IMR-90 (cell line): ENCODE results near the gene PRKG2. TPM values are rescaled to one million over a fixed set of nuclear protein-coding genes. Genes with fewer than 3 reads are reported as not detected.

Source experiments
- ATAC-seq: fragments of 200-7000 bp; cut with Tn5 transposase; 2 replicates; pipeline ENCODE4 v1.9.1; 2020; ENCODE audit warnings: low read depth, mild to moderate bottlenecking, moderate library complexity
- BruUV-seq: library from RNA; stranded (reverse); fragments of 400-500 nt; replicated peaks from 2 replicates; lab custom pipeline; 2021; lab: Mats Ljungman, UMichigan
- CTCF ChIA-PET: fragments of 300-600 bp; formaldehyde crosslinking; extraction: SDS; loops from one replicate; lab custom pipeline; 2021; ENCODE audit warnings: antibody characterized with exemption; lab: Yijun Ruan, JAX
- POLR2A ChIA-PET: fragments of 300-600 bp; sonication (Branson Sonifier 250); formaldehyde crosslinking; loops from one replicate; lab custom pipeline; 2022; ENCODE audit warnings: antibody characterized with exemption; ENCODE audit not compliant: unreplicated experiment; lab: Charles Lee
- DNase-seq: peaks from one replicate; pipeline ENCODE4 v3.0.0; 2013
- H2AFZ ChIP-seq: replicated peaks from 2 replicates; pipeline ENCODE3; 2013; ENCODE audit warnings: low read length, mild to moderate bottlenecking; ENCODE audit not compliant: poor library complexity
- H2AK5ac ChIP-seq: 2 replicates; pipeline ENCODE4 v1.6.1; 2013; ENCODE audit warnings: low read depth, low read length, inconsistent platforms
- H2AK9ac ChIP-seq: replicated peaks from 2 replicates; pipeline ENCODE3; 2013; ENCODE audit warnings: mild to moderate bottlenecking, low read depth, low read length, moderate library complexity; ENCODE audit not compliant: poor library complexity
- H2BK120ac ChIP-seq: 2 replicates; pipeline ENCODE4 v1.6.1; 2013; ENCODE audit warnings: low read depth, low read length, inconsistent platforms
- H2BK15ac ChIP-seq: 3 replicates; pipeline ENCODE4 v1.6.1; 2013; ENCODE audit warnings: low read depth, low read length, inconsistent platforms
- H2BK20ac ChIP-seq: 2 replicates; pipeline ENCODE4 v1.6.1; 2013; ENCODE audit warnings: low read depth, mild to moderate bottlenecking, inconsistent platforms, low read length, moderate library complexity
- H2BK5ac ChIP-seq: 2 replicates; pipeline ENCODE4 v1.6.1; 2013; ENCODE audit warnings: mild to moderate bottlenecking, low read depth, low read length, inconsistent platforms; ENCODE audit not compliant: poor library complexity, severe bottlenecking
- H3K14ac ChIP-seq: replicated peaks from 2 replicates; pipeline ENCODE4 v1.6.1; 2013; ENCODE audit warnings: low read depth, low read length, inconsistent platforms
- H3K18ac ChIP-seq: 2 replicates; pipeline ENCODE4 v1.6.1; 2013; ENCODE audit warnings: low read depth, low read length, control low read depth
- H3K23ac ChIP-seq: 2 replicates; pipeline ENCODE4 v1.6.1; 2013; ENCODE audit warnings: low read depth, low read length, inconsistent platforms
- H3K27ac ChIP-seq: 2 replicates; pipeline ENCODE4 v1.5.1; 2013; ENCODE audit warnings: mild to moderate bottlenecking, control low read depth, low read length; ENCODE audit not compliant: insufficient read depth
- H3K27me3 ChIP-seq: 2 replicates; pipeline ENCODE4 v1.6.1; 2013; ENCODE audit warnings: low read length; ENCODE audit not compliant: control insufficient read depth, insufficient read depth
- H3K36me3 ChIP-seq: 2 replicates; pipeline ENCODE4 v1.6.1; 2013; ENCODE audit warnings: low read length, mixed read lengths; ENCODE audit not compliant: control insufficient read depth, insufficient read depth
- H3K4ac ChIP-seq: 2 replicates; pipeline ENCODE4 v1.6.1; 2013; ENCODE audit warnings: low read depth, low read length, inconsistent platforms
- H3K4me1 ChIP-seq: 2 replicates; pipeline ENCODE4 v1.6.1; 2013; ENCODE audit warnings: low read length, mixed read lengths; ENCODE audit not compliant: control insufficient read depth, insufficient read depth
- H3K4me2 ChIP-seq: 2 replicates; pipeline ENCODE4 v1.6.1; 2013; ENCODE audit warnings: low read depth, mild to moderate bottlenecking, control low read depth, low read length, moderate library complexity
- H3K4me3 ChIP-seq: 2 replicates; pipeline ENCODE4 v1.5.1; 2013; ENCODE audit warnings: low read depth, mild to moderate bottlenecking, control low read depth, low read length, moderate library complexity; ENCODE audit not compliant: insufficient read depth
- H3K56ac ChIP-seq: 2 replicates; pipeline ENCODE4 v1.6.1; 2013; ENCODE audit warnings: low read length, inconsistent platforms; ENCODE audit not compliant: insufficient read depth; ENCODE audit errors: extremely low read depth
- H3K79me1 ChIP-seq, 2 experiments: 2 replicates each; pipeline ENCODE4 v1.6.1; 2013; ENCODE audit warnings: low read length in 2 of 2, inconsistent platforms in 1 of 2, low read depth in 1 of 2
- H3K9ac ChIP-seq: 2 replicates; pipeline ENCODE4 v1.6.1; 2013; ENCODE audit warnings: low read depth, low read length, control low read depth
- H3K9me1 ChIP-seq: 2 replicates; pipeline ENCODE4 v1.6.1; 2013; ENCODE audit warnings: low read length, inconsistent platforms; ENCODE audit not compliant: insufficient read depth
- H3K9me3 ChIP-seq: 2 replicates; pipeline ENCODE4 v1.6.1; 2013; ENCODE audit warnings: low read length; ENCODE audit not compliant: control insufficient read depth, insufficient read depth
- H4K20me1 ChIP-seq: 2 replicates; pipeline ENCODE4 v1.6.1; 2013; ENCODE audit warnings: low read length, inconsistent platforms; ENCODE audit not compliant: insufficient read depth
- H4K5ac ChIP-seq: 2 replicates; pipeline ENCODE4 v1.6.1; 2013; ENCODE audit warnings: mild to moderate bottlenecking, low read depth, low read length, control low read depth
- H4K8ac ChIP-seq, 2 experiments: 2 replicates each; pipeline ENCODE4 v1.6.1; 2013; ENCODE audit warnings: low read depth in 2 of 2, low read length in 2 of 2, control low read depth in 1 of 2, inconsistent platforms in 1 of 2
- H4K91ac ChIP-seq: 2 replicates; pipeline ENCODE4 v1.6.1; 2013; ENCODE audit warnings: low read depth, low read length, inconsistent platforms; ENCODE audit not compliant: insufficient read depth
- RFX5 ChIP-seq: IDR thresholded peaks from 2 replicates; pipeline ENCODE4 v1.8.0; 2012; ENCODE audit warnings: low read depth, mild to moderate bottlenecking, low read length, moderate library complexity
- WGBS, 2 experiments: methylation state at CpG; one replicate each; pipeline versions ENCODE4 v1.1.5 to v1.1.7; 2013; ENCODE audit warnings: missing lambda C conversion rate in 2 of 2; ENCODE audit not compliant: insufficient read length in 1 of 2; ENCODE audit errors: extremely low coverage in 2 of 2; 5-methylcytosine and 5-hydroxymethylcytosine counted together
- dilution Hi-C: fragments of 300-500 bp; cut with HindIII; formaldehyde crosslinking; loops from one replicate; pipeline ENCODE4 v1.14.3; 2018; ENCODE audit warnings: low sequenced_read_pairs; ENCODE audit not compliant: unreplicated experiment
- in situ Hi-C: fragments of 300-500 bp; cut with MboI; formaldehyde crosslinking; loops from 3 replicates; pipeline ENCODE4 v1.14.3; 2019; ENCODE audit warnings: low sequenced_read_pairs, inconsistent platforms, mixed read lengths
- intact Hi-C: fragments of 100-400 bp; cut with micrococcal nuclease; formaldehyde crosslinking; loops from 2 replicates; pipeline ENCODE4 v1.10.0; 2022
- polyA plus RNA-seq, 3 experiments: library from polyadenylated mRNA; depleted of rRNA; stranded (reverse); fragments of >200 nt; gene quantifications; 2 replicates each; pipeline ENCODE4 v1.2.3, GENCODE V29; 2012; ENCODE audit warnings: low replicate concordance in 1 of 3
- total RNA-seq: library from RNA; depleted of rRNA; stranded (reverse); fragments of >200 nt; gene quantifications from 2 replicates; pipeline ENCODE4 v1.2.3, GENCODE V29; 2012; rRNA removed
- TF ChIP-seq, protein P1 (sequence below): fragments of 150-350 bp; IDR thresholded peaks from 2 replicates; pipeline ENCODE4 v1.6.1; 2016; ENCODE audit warnings: low read depth, mild to moderate bottlenecking, low read length, moderate library complexity, borderline replicate concordance

The PRKG2 gene
- total and polyA plus RNA-seq, 2 of the 4 experiments (the other 2 are of a cell fraction) = 0.44 to 2.0 TPM

DNA sequence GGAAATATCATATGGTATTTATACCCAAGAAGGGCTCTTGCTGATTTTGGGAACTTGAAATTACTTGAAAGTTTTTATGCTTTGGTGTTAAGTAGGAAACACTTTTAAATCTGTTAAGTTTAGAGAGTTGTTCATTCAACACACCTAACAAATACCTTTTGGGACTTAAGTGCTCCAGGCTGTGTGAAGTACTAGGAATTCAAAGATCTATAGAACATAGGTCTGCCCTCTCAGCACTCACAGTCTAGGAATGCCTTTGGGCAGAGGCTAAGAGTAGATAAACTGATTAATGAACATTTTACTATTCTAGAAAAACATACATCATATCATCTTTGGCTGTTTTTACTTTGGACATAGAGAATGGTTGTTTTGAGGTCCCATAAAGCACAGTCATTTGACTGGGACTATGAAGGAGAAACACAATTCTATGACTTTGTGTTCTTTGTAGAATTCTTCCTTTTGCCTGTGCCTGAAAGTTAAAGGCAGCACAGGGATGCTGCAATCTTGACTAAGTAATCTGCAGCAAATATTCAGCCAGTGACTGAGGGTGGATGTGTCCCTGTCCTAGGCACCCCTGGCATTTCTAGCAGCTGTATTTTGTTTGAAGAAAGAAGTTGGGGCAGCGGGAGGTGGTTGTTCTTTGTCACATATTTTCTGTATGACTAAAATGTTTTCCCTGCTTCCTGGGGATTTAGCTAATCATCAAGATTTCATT, 176.2 kb downstream of the PRKG2 start:
- Histone ChIP-seq H2AK5ac (no peak overlapping the region), H3K9me1 (no peaks in the 10 kb centered on the region), H4K20me1 (no peaks in the 10 kb centered on the region), H4K5ac (no peak overlapping the region), H3K27me3 (peaks cover 6% of the 10 kb centered on the region), H2AK9ac (no peak overlapping the region), H3K4me3 (no peak overlapping the region), H3K56ac (no peak overlapping the region), H4K8ac (no peak overlapping the region), H2BK15ac (no peak overlapping the region), H2BK20ac (no peak overlapping the region), H2AFZ (no peak overlapping the region), H3K4me1 (peaks cover 2% of the 10 kb centered on the region; the same call in 1 of the 2 replicates), H2BK120ac (no peak overlapping the region), H3K4ac (no peak overlapping the region), H3K23ac (no peak overlapping the region), H3K4me2 (no peak overlapping the region), H3K9ac (no peak overlapping the region), H4K91ac (no peak overlapping the region), H3K36me3 (no peaks in the 10 kb centered on the region), H3K27ac (no peak overlapping the region), H3K18ac (no peak overlapping the region), H3K9me3 (no peaks in the 10 kb centered on the region), H3K14ac (no peak overlapping the region), H2BK5ac (no peak overlapping the region), H3K79me1 (no peaks in the 10 kb centered on the region)
- in situ Hi-C loops = no loop called here
- BruUV-seq = no TSS peak
- no peak for DNase-seq
- TF ChIP-seq RFX5 = no peak
- TF ChIP-seq, protein P1, sequence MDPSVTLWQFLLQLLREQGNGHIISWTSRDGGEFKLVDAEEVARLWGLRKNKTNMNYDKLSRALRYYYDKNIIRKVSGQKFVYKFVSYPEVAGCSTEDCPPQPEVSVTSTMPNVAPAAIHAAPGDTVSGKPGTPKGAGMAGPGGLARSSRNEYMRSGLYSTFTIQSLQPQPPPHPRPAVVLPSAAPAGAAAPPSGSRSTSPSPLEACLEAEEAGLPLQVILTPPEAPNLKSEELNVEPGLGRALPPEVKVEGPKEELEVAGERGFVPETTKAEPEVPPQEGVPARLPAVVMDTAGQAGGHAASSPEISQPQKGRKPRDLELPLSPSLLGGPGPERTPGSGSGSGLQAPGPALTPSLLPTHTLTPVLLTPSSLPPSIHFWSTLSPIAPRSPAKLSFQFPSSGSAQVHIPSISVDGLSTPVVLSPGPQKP = no peak
- ChIA-PET CTCF (interaction anchor here (0.6 to 1.6 kb wide), 5 partner anchors 8 to 673 kb away, joined by 3 to 8 read pairs (median 4); partner anchors contain the start of gene BMP3), POLR2A (no interaction called here)
- dilution Hi-C loops = no loop called here
- peak; percentile 57 for ATAC-seq
- intact Hi-C loops = no loop called here
- no CpG with 5 or more reads among the region's 1 CpG for WGBS, 2 experiments

Other genes with a start within 250 kb of the PRKG2 start
- gene BMP3, start 184.5 kb downstream of the PRKG2 start, total RNA-seq = under 0.01 TPM in 2 replicates
- 0.04 and 0.10 TPM in 2 replicates for gene BMP3, start 184.5 kb downstream of the PRKG2 start, polyA plus RNA-seq (2012; rRNA removed)